Fibroblast of pulmonary artery (primary cell): Measurements from ENCODE around the gene INHBA.

Experiments
- DNase-seq: peaks from one replicate; pipeline ENCODE4 v3.0.0-alpha.2; 2010; ENCODE audit warnings: low read depth
- H3K4me3 ChIP-seq: replicated peaks from 2 replicates; pipeline ENCODE4 v1.5.1; 2011; ENCODE audit warnings: low read depth, mild to moderate bottlenecking, control low read depth, low read length, moderate library complexity
- CTCF ChIP-seq: IDR thresholded peaks from 2 replicates; pipeline ENCODE4 v1.5.1; 2011; ENCODE audit warnings: mild to moderate bottlenecking, control low read depth, low read length, inconsistent platforms; ENCODE audit errors: missing control alignments

The INHBA gene

GRCh38 chr7:41706228-41706930, 3.5 kb upstream of the INHBA start:
- no peak for DNase-seq
- H3K4me3 ChIP-seq = no peak overlapping the region
- TF ChIP-seq CTCF = no peak

- TF ChIP-seq CTCF = peak; percentile 70
- H3K4me3 ChIP-seq = peak overlapping the region; percentile 52
- peak; percentile 91 for DNase-seq
These were observed 2.4 kb upstream of the INHBA start for GRCh38 chr7:41705109-41705901.

- H3K4me3 ChIP-seq = peak overlapping the region; percentile 62
- DNase-seq = no peak
- TF ChIP-seq CTCF = no peak
These were observed 1.6 kb downstream of the INHBA start for GRCh38 chr7:41701068-41701941.

GRCh38 chr7:41700044-41700471, 2.8 kb downstream of the INHBA start:
- no peak for DNase-seq
- H3K4me3 ChIP-seq = peak overlapping the region; percentile 62
- no peak for TF ChIP-seq CTCF

GRCh38 chr7:41699516-41699915, 3.4 kb downstream of the INHBA start:
- no peak for TF ChIP-seq CTCF
- H3K4me3 ChIP-seq = peak overlapping the region; percentile 62
- peak; percentile 43 for DNase-seq

- DNase-seq = peak; percentile 52
- TF ChIP-seq CTCF = no peak
- peak overlapping the region; percentile 62 for H3K4me3 ChIP-seq
These were observed 4.2 kb downstream of the INHBA start for GRCh38 chr7:41698726-41699125.
